Left renal cortex interstitium (tissue), 4 donors: ENCODE measurements around the gene SLC35G1. TPM values are rescaled to one million over a fixed set of nuclear protein-coding genes. Genes with fewer than 3 reads are reported as not detected.
A peak's percentile ranks its signal among the peaks of the same experiment; 100 is the strongest.

ENCODE experiments used
- DNase-seq, 4 donors: peaks; one replicate each; pipeline ENCODE4 v3.0.0-alpha.2; 2013; ENCODE audit warnings: low read depth in 4 of 4, low spot score in 2 of 4, missing footprints in 1 of 4
- polyA plus RNA-seq, 4 donors: library from polyadenylated mRNA; unstranded; fragments of 120-200 nt; gene quantifications; one replicate each; pipeline ENCODE4 v1.2.1, GENCODE V29; 2013; ENCODE audit not compliant: insufficient read length in 4 of 4

SLC35G1 gene
- polyA plus RNA-seq, 4 donors, result 6.9 to 9.0 (median 8.2) TPM

- no peak for DNase-seq
These were observed 18.8 kb upstream of the SLC35G1 start for GRCh38 chr10:93875032-93875358.

GRCh38 chr10:93876381-93876780 lies 17.4 kb upstream of the SLC35G1 start:
- no peak for DNase-seq

GRCh38 chr10:93879273-93879672 lies 14.5 kb upstream of the SLC35G1 start:
- DNase-seq, result no peak

GRCh38 chr10:93894516-93895378 lies 969 bp downstream of the SLC35G1 start:
- no peak for DNase-seq

- no peak for DNase-seq
These were observed 3.4 kb downstream of the SLC35G1 start for GRCh38 chr10:93897070-93897780.

GRCh38 chr10:93899109-93899508 lies 5.3 kb downstream of the SLC35G1 start:
- DNase-seq, result no peak

- DNase-seq, result no peak
These were observed 9.3 kb downstream of the SLC35G1 start for GRCh38 chr10:93903051-93903450.

GRCh38 chr10:93904901-93905300 lies 11.1 kb downstream of the SLC35G1 start:
- no peak for DNase-seq

- no peak for DNase-seq
These were observed 13.3 kb downstream of the SLC35G1 start for GRCh38 chr10:93907059-93907458.

GRCh38 chr10:93911866-93912265 lies 18.1 kb downstream of the SLC35G1 start:
- DNase-seq, result no peak

GRCh38 chr10:93912444-93912843 lies 18.7 kb downstream of the SLC35G1 start:
- no peak for DNase-seq

- no peak for DNase-seq
These were observed 19.9 kb downstream of the SLC35G1 start for GRCh38 chr10:93913706-93914105.

- DNase-seq, result no peak
These were observed 21.8 kb downstream of the SLC35G1 start for GRCh38 chr10:93915598-93915997.

GRCh38 chr10:93916257-93917063 lies 22.7 kb downstream of the SLC35G1 start:
- peak in 2 of 4 donors; percentile 22 to 65 for DNase-seq

GRCh38 chr10:93917064-93917391 lies 23.2 kb downstream of the SLC35G1 start:
- no peak for DNase-seq

- no peak for DNase-seq
These were observed 24.0 kb downstream of the SLC35G1 start for GRCh38 chr10:93917821-93918220.

- no peak for DNase-seq
These were observed 27.6 kb downstream of the SLC35G1 start for GRCh38 chr10:93921338-93921737.

GRCh38 chr10:93926613-93927012 lies 32.8 kb downstream of the SLC35G1 start:
- DNase-seq, result no peak

- no peak for DNase-seq
These were observed 44.4 kb downstream of the SLC35G1 start for GRCh38 chr10:93938140-93938539.

GRCh38 chr10:93940881-93941280 lies 47.1 kb downstream of the SLC35G1 start:
- DNase-seq, result no peak

GRCh38 chr10:93941606-93942005 lies 47.8 kb downstream of the SLC35G1 start:
- DNase-seq, result no peak
